ENCODE measurements around the gene IL21R. TPM values are rescaled to one million over a fixed set of nuclear protein-coding genes. Genes with fewer than 3 reads are reported as not detected.

IL21R gene
- total and polyA plus RNA-seq, 2 donors (not counting 3 experiments of a cell fraction or from before 2014, with no cell fraction given) = 0.03 TPM; not detected in 1

GRCh38 chr16:27492588-27492979 lies 90.6 kb downstream of the IL21R start:
- peak overlapping the region; percentile 76 for H3K27ac ChIP-seq (ENCODE audit: insufficient read depth, low read depth, low read length)
- H3K27me3 ChIP-seq (ENCODE audit: control insufficient read depth in 2 of 2, insufficient read depth in 2 of 2, low read length in 2 of 2) = no peaks in the 10 kb centered on the region
- H2AFZ ChIP-seq (ENCODE audit: low read depth, low read length) = no peak overlapping the region
- peaks cover 28 to 55% of the 10 kb centered on the region in 2 experiments for H3K36me3 ChIP-seq (ENCODE audit: control insufficient read depth in 2 of 2, extremely low read depth in 1 of 2, insufficient read depth in 2 of 2, low read length in 2 of 2)
- DNase-seq (ENCODE audit: low read depth, low spot score) (no peak), FAIRE-seq (no peak)
- POLR2A ChIA-PET = no interaction called here
- no peak overlapping the region for H3K4me3 ChIP-seq (replicated peaks in 1 of 3; ENCODE audit: insufficient read depth in 1 of 3, low read depth in 1 of 3, low read length in 3 of 3)
- no peaks in the 10 kb centered on the region for H4K20me1 ChIP-seq (replicated peaks; ENCODE audit: control insufficient read depth, extremely low read depth, insufficient read depth, low read length)
- TF ChIP-seq GATA2 (IDR thresholded peaks at IDR 0.05; ENCODE audit: insufficient read depth, insufficient read length, low read depth, low read length) (no peak), EZH2 (IDR thresholded peaks at IDR 0.05; ENCODE audit: borderline replicate concordance, low read depth, low read length, severe bottlenecking) (no peak), JUN (IDR thresholded peaks at IDR 0.05; ENCODE audit: borderline replicate concordance, insufficient read depth, insufficient read length, low read depth) (no peak), MYC (IDR thresholded peaks at IDR 0.05; ENCODE audit: low read depth, low read length) (no peak), POLR2A (IDR thresholded peaks at IDR 0.05; ENCODE audit: low read depth, low read length) (no peak), CTCF (IDR thresholded peaks at IDR 0.05; ENCODE audit: extremely low read depth in 1 of 2, insufficient read depth in 1 of 2, low read depth in 1 of 2, low read length in 2 of 2) (no peak), POLR2AphosphoS5 (IDR thresholded peaks at IDR 0.05; ENCODE audit: insufficient read depth, low read depth, low read length) (no peak), FOS (IDR thresholded peaks at IDR 0.05; ENCODE audit: borderline replicate concordance, insufficient read depth, low read length) (no peak)
- TF ChIP-seq, protein P1, sequence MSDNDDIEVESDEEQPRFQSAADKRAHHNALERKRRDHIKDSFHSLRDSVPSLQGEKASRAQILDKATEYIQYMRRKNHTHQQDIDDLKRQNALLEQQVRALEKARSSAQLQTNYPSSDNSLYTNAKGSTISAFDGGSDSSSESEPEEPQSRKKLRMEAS (IDR thresholded peaks at IDR 0.05; ENCODE audit: insufficient read depth, insufficient read length) = no peak
- H3K4me2 ChIP-seq (ENCODE audit: insufficient read depth, low read length) = no peak overlapping the region
- peaks cover 15% of the 10 kb centered on the region for H3K4me1 ChIP-seq (ENCODE audit: control insufficient read depth, extremely low read depth, insufficient read depth, low read length)
- H3K79me2 ChIP-seq (ENCODE audit: control insufficient read depth, insufficient read depth, low read length) = no peaks in the 10 kb centered on the region
- dilution Hi-C loops (cut with MboI; ENCODE audit: extremely low pct_ligation_motif_present, low sequenced_read_pairs) (no loop called here), intact Hi-C loops (cut with micrococcal nuclease) (no loop called here)
- no peaks in the 10 kb centered on the region for H3K9me1 ChIP-seq (replicated peaks; ENCODE audit: control insufficient read depth, extremely low read depth, insufficient read depth, low read length)
- H3K9me3 ChIP-seq (replicated peaks; ENCODE audit: control insufficient read depth, insufficient read depth, low read length) = no peaks in the 10 kb centered on the region
- no peak overlapping the region for H3K9ac ChIP-seq (replicated peaks; ENCODE audit: extremely low read depth, insufficient read depth, low read length)
- CTCF ChIA-PET = interaction anchor here (1.7 kb wide), 1 partner anchor 17 kb away, joined by 5 read pairs; no protein-coding TSS in a partner anchor
- no TSS peak for BruUV-seq (replicated peaks)
